ENCODE measurements around the gene ROR2. TPM values are rescaled to one million over a fixed set of nuclear protein-coding genes. Genes with fewer than 3 reads are reported as not detected.

Gene ROR2
- total RNA-seq, 1 experiment from 2014 or later, result 2.7 TPM

- Histone ChIP-seq H2AFZ (ENCODE audit: low read length) (no peak overlapping the region), H4K91ac (ENCODE audit: insufficient read length, low read depth, low read length) (no peak overlapping the region), H3T11ph (ENCODE audit: low read length) (no peak overlapping the region), H4K8ac (replicated peaks; ENCODE audit: insufficient read length, low read depth, low read length) (no peak overlapping the region), H2BK5ac (ENCODE audit: insufficient read length, low read length) (no peak overlapping the region), H2BK120ac (ENCODE audit: low read depth, low read length, poor library complexity, severe bottlenecking) (no peak overlapping the region), H3K9me3 (ENCODE audit: control insufficient read depth, low read depth, low read length) (no peaks in the 10 kb centered on the region), H3K79me1 (ENCODE audit: insufficient read depth, low read depth, low read length, poor library complexity, severe bottlenecking) (no peaks in the 10 kb centered on the region), H3K9ac (ENCODE audit: extremely low read depth, insufficient read length, low read length) (no peak overlapping the region), H4K5ac (ENCODE audit: insufficient read length, low read depth, low read length) (no peak overlapping the region), H3K56ac (ENCODE audit: insufficient read length, low read depth, low read length) (no peak overlapping the region), H3K27me3 (ENCODE audit: insufficient read depth, low read length) (no peaks in the 10 kb centered on the region), H2AK5ac (ENCODE audit: insufficient read length, low read length) (no peak overlapping the region), H3K23ac (ENCODE audit: insufficient read length, low read depth, low read length) (no peak overlapping the region), H2BK15ac (ENCODE audit: low read depth, low read length) (no peak overlapping the region), H3K79me2 (ENCODE audit: insufficient read depth, low read length) (no peaks in the 10 kb centered on the region), H3K14ac (ENCODE audit: insufficient read depth, low read length) (no peak overlapping the region), H3K4me1 (ENCODE audit: insufficient read depth, low read length) (no peaks in the 10 kb centered on the region), H2BK20ac (ENCODE audit: low read depth, low read length, poor library complexity, severe bottlenecking) (no peak overlapping the region), H3K23me2 (ENCODE audit: insufficient read length, low read depth, low read length, poor library complexity, severe bottlenecking) (no peaks in the 10 kb centered on the region), H3K18ac (ENCODE audit: insufficient read length, low read depth, low read length) (no peak overlapping the region), H4K20me1 (ENCODE audit: control insufficient read depth, insufficient read depth, insufficient read length) (no peaks in the 10 kb centered on the region), H2BK12ac (ENCODE audit: insufficient read length, low read depth, low read length) (no peak overlapping the region), H3K4me2 (ENCODE audit: insufficient read depth, insufficient read length, low read length) (no peak overlapping the region), H3K27ac (ENCODE audit: insufficient read length, low read depth, low read length) (no peak overlapping the region), H3K4ac (ENCODE audit: low read depth, low read length) (no peak overlapping the region)
- H3K9me3 Mint-ChIP-seq, result no peaks in the 10 kb centered on the region
- DNase-seq, result no peak
- H3K27me3 Mint-ChIP-seq (ENCODE audit: low read depth), result no peaks in the 10 kb centered on the region
- H3K4me3 Mint-ChIP-seq, result no peak overlapping the region
- no CpG with 5 or more reads among the region's 6 CpGs for WGBS (ENCODE audit: extremely low coverage, insufficient read length, low lambda C conversion rate)
- no peak overlapping the region; a peak in 1 of 7 replicates for H3K27ac Mint-ChIP-seq
- H3K4me1 Mint-ChIP-seq, result peaks cover 16 to 26% of the 10 kb centered on the region in 2 experiments
- no peak for TF ChIP-seq CTCF (conservative IDR thresholded peaks at IDR 0.05)
- no peaks in the 10 kb centered on the region; a peak in 1 of 7 replicates for H3K36me3 Mint-ChIP-seq (ENCODE audit: insufficient read depth in 1 of 3, low read depth in 3 of 3)
Observed at GRCh38 chr9:91848146-91848545, 101.9 kb downstream of the ROR2 start.
